Measurements from ENCODE around the gene C16orf92.

DNA sequence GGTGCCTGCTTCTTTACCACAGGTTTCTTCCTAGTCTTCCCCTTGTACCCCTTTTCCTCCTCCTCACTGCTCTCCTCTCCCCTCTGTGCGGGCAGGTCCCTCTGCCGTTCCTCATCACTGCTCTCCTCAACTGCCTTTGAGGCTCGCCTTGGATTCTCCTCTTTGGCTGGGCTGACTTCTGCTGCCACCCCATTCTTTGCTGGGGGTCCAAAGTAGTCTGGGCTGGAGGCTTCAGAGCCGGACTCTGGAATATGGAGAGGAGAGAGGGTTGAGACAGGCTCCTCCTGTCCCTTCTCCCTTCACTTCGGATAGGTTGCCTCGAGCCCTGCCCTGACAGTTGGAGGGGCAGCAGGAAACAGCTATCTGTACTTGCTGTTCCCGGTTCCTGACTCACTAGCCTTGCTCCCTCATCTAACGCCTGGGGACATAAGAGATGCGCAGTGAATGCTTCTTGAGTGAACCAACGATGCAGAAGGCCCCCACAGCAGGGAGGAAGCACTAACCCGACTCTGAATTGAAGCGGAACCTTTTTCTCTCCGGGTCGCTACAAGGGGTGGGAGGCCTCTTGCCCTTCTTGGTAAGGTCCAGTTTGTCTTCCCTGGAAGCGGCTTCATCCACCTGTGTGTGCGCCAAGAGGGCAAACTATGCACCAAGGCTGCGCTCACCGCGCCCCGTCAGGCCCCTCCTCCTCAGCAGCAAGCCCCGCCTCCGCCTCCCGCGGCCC is 28.2 kb upstream of the C16orf92 start:
- TF ChIP-seq POLR2A (IDR thresholded peaks at IDR 0.05), result no peak
- TF ChIP-seq, protein P1, sequence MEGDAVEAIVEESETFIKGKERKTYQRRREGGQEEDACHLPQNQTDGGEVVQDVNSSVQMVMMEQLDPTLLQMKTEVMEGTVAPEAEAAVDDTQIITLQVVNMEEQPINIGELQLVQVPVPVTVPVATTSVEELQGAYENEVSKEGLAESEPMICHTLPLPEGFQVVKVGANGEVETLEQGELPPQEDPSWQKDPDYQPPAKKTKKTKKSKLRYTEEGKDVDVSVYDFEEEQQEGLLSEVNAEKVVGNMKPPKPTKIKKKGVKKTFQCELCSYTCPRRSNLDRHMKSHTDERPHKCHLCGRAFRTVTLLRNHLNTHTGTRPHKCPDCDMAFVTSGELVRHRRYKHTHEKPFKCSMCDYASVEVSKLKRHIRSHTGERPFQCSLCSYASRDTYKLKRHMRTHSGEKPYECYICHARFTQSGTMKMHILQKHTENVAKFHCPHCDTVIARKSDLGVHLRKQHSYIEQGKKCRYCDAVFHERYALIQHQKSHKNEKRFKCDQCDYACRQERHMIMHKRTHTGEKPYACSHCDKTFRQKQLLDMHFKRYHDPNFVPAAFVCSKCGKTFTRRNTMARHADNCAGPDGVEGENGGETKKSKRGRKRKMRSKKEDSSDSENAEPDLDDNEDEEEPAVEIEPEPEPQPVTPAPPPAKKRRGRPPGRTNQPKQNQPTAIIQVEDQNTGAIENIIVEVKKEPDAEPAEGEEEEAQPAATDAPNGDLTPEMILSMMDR (IDR thresholded peaks at IDR 0.05), result no peak

Data from adrenal gland (tissue), 5 donors.